Cerebellar cortex (tissue), 1 donor: ENCODE results near the gene CHST11.
"Not testable (repeated sequence)": the region's sequence is repeated elsewhere in the genome, so short reads cannot be mapped to it uniquely, and the experiment has no call there.

Experiments used
- DNase-seq: peaks from one replicate; pipeline ENCODE4 v3.0.0-alpha.2; 2015; ENCODE audit warnings: low spot score

CHST11 gene

DNA sequence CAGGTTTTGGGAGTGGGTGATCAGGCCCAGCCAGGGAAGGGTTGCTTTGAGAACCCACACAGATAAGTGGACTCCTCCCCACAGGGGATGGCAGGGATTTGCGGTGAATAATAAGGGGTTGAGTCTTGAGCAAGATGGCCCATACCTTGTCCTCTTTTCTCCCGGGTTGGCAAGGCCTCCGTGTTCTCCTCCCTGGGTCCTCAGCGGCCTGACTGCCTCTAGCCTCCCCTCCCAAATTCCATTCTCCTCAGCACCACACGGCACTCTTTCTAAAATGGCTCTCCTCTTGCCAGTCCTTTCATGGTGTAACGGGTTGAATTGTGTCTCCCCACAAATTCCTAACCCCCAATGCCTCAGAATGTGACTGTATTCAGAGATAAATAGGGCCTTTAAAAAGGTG, 70.0 kb downstream of the CHST11 start:
- DNase-seq = no peak

DNA sequence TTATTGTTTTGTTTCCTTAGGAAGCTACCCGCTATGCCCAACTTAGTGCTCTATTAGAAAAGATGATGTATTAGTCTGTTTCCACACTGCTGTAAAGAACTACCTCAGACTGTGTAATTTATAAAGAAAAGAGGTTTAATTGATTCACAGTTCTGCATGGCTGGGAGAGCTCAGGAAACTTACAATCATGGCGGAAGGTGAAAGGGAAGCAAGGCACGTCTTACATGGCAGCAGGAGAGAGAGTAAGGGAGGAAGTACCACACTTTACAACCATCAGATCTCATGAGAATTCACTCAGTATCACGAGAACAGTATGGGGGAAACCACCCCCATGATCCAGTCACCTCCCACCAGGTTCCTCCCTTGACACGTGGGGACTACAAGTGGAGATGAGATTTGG, 70.9 kb downstream of the CHST11 start:
- not testable (repeated sequence) for DNase-seq

DNA sequence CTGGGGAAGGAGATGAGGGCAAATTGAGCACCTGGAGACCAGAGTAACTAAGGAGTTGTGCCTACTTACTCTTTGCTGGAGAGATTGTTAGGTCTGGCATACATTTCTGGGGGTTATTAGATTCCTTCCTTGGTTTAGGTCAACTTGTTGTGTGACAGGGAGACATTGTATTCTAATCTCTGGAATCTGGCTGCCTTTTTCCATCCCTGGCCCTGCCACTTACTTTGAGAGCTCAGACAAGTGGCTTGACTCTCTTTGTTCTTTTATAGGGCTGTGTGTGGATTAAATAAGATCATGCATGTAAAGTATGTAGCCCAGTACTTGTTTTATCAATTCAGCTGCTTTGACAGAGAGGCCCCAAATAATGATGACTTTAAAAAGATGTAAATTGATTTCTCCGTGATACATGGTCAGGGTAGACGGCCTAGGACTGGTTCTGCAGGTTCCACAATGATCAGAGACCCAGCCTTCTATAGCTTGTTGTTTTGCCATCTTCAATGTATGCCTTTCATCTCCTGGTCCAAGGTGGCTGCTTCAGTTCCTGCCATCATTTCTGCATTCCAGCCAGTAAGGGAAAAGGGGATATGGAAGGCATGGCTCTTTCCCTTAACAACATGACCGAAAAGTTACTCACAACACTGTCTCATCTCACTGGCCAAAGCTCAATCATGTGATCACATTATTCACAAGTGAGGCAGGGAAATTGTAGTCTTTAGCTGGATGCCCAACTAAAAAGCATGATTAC, 72.6 kb downstream of the CHST11 start:
- no peak for DNase-seq

- DNase-seq = no peak
Measured at GRCh38 chr12:104532636-104533035, 75.9 kb downstream of the CHST11 start.

GRCh38 chr12:104533134-104533533, 76.4 kb downstream of the CHST11 start:
- DNase-seq = no peak

DNA sequence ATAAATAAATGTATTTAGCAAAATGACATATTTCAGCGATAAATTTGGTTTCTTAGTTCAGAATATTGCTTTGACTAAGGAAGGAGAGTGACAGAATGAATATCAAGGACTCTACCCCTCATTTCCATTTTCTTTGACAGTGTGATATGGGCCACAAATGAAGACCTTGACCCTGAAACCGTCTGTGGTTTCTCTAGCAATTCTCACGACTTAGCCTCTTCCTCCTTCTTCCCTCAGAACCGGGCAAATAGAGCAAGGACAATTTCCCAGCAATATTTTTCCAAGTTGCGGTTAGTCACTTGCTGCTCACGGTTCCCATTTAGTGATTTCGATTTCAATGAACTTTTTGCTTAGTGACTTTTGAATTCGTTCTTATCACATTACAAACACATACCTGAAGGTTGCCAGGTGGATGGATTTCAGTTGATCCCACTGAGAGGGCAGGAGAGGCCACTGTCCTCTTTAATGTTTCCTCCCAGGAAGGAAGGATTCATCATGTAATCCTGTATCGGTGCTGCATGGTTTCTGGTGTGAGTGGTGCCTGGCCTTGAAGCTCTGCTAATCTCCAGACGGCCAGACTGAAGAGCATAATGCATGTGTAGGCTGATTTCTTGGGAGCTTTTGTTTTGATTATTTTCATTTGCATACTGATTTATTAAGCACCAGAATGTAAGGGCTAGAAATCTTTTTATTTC, 77.6 kb downstream of the CHST11 start:
- DNase-seq = no peak

DNA sequence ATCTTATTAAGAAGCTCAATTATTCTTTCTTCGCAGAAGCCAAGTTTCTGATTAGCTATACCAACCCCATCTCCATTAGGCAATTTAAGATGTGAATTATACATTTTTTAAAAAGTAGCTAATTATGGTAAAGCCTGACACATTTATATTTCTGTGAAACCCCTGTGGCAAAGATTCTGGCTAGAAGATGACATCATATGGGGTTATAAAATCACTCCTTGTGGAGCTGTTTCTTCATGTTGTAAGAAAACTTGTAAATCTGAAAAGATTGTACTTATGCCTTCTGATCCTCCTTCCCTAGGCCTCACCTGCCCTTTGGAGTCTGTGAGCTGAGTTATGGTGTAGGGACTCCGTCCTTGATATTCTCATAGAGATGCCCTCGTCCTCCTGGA, 78.1 kb downstream of the CHST11 start:
- DNase-seq = no peak

GRCh38 chr12:104535369-104535768, 78.6 kb downstream of the CHST11 start:
- no peak for DNase-seq

DNA sequence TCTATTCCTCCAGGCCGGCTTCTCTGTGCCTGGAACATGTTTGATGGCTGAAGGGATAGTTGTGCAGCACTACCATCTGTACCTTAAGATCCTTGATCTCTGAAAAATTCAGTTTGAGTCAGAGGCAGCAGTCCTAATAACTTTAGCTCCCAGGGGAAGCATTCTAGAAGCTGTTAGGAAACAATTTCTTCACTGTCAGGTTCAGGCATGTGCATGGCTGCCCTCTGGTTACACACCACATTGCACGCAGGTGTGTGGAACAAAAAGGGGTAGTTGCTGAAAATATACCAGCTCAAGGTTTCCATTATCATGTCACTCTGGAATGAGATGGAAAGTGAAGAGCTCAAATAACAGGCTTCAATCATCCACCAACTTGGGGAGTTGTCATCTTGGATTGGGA, 80.1 kb downstream of the CHST11 start:
- DNase-seq = no peak

- no peak for DNase-seq
Measured at GRCh38 chr12:104538056-104538455, 81.3 kb downstream of the CHST11 start.

DNA sequence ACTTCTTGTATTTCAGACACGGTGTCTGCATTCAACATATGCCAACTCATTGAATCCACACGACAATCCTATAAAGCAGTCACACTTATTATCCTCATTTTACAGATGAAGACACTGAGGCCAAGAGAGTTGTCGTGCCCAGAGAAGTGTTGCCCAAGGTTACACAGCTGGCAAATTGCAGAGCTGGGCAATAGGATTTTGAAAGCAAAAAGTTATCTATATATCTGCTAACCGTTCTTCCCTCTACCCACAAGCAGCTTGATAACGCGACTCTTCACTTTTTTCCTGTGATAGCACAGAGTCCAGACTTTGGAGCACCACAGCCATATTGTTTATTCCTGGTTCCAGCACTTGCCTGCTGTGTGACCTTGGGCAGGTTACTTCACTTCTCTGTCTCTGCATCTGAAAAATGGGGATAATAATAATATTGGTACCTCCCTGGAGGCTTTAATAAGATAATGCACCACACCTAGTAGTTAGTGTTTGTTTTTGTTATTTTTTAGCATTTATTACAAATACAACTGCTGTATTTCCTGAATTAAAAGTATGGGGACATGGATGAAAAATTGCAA, 82.2 kb downstream of the CHST11 start:
- no peak for DNase-seq

DNA sequence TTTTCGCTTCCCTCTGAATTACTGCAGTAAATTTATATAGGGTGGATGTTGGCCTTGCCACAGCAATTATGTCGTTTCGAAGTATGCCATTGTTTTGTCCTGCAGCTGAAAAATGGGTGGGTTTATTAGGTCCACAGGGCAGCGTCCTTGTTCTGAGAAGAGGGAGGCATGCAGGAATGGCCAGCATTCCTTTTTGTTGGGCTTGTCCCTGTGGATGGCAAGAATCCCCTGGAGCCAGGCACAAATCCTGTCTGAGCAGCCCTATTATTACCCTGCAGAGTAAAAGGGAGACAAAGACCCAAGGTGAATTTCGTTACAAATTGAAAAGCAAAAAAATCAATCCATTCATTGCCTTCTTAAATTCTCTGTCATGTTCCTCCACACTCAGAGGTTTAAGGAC, 88.1 kb downstream of the CHST11 start:
- no peak for DNase-seq

DNA sequence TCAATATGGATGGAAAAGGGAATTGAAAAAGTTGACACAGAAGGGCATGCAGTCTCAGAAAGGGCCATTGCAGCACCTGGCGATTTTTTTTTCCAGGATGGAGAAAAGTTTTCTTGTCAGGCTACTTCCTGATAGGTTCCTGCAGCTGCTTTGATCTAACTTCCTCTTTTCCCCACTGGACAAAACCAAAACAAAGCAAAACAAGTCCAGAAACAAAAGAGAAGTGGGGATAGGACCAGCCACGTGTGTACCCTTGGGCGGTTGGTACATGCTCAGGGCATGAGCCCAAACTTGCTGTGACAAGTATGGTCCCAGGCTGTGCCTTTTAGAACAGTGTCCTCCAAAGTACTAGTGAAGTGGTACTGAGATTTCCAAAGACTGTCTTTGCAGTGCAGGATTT, 89.8 kb downstream of the CHST11 start:
- no peak for DNase-seq

DNA sequence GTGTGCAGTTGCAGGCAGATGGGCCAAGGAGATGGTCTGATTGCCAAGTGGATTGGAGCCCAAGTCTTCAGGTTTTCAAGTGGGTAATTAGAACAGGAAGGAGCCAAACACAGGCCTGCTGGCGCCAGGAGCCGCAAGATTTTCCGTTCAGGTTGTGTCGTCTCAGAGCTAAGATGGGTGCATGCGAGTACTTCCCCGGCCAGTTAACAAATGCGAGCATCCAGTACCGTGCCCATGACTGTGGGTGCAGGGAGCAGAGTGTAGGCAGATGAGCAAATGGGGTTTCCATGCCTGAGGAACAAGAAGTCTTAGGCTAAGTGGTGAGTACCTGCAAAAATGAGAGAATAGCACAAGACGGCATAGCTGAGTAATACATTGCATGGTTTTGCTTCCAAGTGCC, 90.5 kb downstream of the CHST11 start:
- no peak for DNase-seq

- no peak for DNase-seq
Measured at GRCh38 chr12:104549815-104550480, 93.2 kb downstream of the CHST11 start.

GRCh38 chr12:104551313-104551931, 94.7 kb downstream of the CHST11 start:
- DNase-seq = no peak

GRCh38 chr12:104553421-104553820, 96.7 kb downstream of the CHST11 start:
- DNase-seq = no peak

DNA sequence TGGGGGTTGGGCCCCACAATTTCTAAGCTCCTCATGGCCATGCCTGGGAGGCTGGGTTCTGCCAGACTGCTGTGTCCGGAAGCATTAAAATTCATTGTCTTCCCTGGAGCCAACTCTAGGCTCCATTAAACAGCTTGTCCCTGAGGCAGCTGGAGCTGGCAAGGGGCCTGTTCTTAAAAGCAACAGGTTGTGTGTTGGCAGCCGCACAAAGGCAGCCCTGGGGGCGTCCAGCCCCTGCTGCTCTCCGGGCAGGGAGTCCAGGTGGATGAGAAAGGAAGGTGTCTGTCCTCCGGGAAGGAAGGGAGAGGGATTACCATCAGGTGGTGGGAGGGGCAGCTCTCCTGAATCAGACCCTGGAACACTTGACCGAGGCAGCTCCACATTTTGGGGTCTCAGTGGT, 98.9 kb downstream of the CHST11 start:
- DNase-seq = no peak

DNA sequence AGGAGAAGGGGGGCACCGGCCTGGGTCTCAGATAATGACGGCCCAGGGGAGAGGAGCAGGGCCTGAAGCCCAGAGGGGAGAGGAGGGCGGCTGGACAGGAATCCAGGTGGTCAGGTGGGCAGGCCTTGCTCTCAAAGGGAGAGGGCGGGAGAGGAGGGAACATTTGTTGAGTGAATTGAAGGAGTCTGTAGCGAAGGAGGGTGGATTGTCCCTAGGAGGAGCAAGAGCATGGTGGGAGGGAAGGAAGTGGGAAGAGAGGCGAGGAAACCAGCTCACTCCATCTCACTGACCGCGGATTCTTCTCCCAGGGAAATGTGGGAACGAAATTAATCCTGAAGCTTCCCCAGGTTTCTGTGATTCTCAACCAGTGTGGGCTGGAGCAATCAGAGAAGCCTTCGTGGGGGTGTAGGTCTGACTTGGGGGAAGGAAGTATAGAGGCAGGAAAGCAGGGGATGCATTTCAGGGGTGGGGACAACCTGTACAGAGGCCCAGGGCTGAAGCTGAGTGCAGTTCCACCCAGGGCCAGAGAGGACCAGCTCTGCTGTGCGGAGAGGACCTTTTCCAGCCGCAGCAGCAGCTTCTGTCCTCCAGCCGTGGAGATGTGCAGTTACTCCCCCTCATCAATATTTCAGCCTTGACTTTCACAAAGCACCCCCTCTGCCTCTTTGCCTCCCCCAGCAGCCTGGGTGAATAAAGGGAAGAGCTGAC, 100.9 kb downstream of the CHST11 start:
- no peak for DNase-seq

DNA sequence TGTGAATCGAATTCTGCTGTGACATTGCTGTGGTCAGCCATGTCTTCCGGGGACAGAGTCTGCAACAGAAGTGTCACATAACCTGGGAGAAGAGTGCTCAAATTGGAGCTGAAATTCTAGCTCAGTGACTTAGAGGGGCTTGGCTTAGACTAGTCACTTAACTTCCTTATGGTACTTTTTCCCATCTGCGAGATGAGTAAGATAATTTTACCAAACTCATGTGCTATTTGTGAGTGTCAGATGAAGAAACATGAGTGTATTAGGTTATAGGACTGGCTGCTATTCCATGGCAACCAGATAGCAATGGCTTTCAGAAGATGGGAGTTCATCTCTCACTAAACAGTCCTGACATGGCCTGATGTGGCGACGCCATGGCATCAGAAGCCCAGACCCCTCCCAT, 104.1 kb downstream of the CHST11 start:
- no peak for DNase-seq

- DNase-seq = no peak
Measured at GRCh38 chr12:104562763-104563162, 106.0 kb downstream of the CHST11 start.

DNA sequence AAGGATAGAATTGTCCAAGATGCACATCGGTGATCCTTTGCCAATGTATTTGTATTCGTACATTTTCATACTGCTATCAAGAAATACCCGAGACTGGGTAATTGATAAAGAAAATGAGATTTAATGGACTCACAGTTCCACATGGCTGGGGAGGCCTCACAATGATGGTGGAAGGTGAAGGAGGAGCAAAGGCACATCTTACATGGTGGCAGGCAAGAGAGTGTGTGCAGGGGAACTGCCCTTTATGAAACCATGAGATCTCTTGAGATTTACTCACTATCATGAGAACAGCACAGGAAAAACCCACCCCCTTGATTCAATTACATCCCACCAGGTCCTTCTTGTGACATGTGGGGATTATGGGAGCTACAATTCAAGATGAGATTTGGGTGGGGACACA, 107.9 kb downstream of the CHST11 start:
- not testable (repeated sequence) for DNase-seq
